A549 (cell line): ENCODE data around the gene CELF5. TPM values are rescaled to one million over a fixed set of nuclear protein-coding genes. Genes with fewer than 3 reads are reported as not detected.

ENCODE experiments used
- ATAC-seq, 2 experiments: fragments of 200-7000 bp in 1 of 2; fragments of >200 bp in 1 of 2; cut with Nextera tagmentation in 1 of 2; cut with Tn5 transposase in 1 of 2; 3 replicates each; pipeline versions ENCODE4 v1.8.0 to v1.9.1; 2018 to 2020; ENCODE audit warnings: mild to moderate bottlenecking in 1 of 2, moderate library complexity in 1 of 2
- CTCF ChIA-PET: fragments of 300-600 bp; sonication (Branson Sonifier 250); formaldehyde crosslinking; extraction: SDS; loops from one replicate; lab custom pipeline; 2021; ENCODE audit warnings: antibody characterized with exemption, inconsistent platforms; lab: Yijun Ruan, JAX
- POLR2A ChIA-PET: fragments of 350-600 bp; formaldehyde crosslinking; extraction: SDS; loops from one replicate; lab custom pipeline; 2021; ENCODE audit warnings: antibody characterized with exemption, inconsistent platforms; lab: Yijun Ruan, JAX
- DNase-seq, 2 experiments: peaks; one replicate each; pipeline versions ENCODE4 v3.0.0 to v3.0.0-alpha.2; 2011 to 2016; ENCODE audit warnings: low read depth in 1 of 2, low spot score in 1 of 2
- FAIRE-seq: peaks from 2 replicates; lab custom pipeline; 2011; peaks lifted over from hg19 to GRCh38; lab: Jason Lieb, UNC
- H3K27ac ChIP-seq, 2 experiments: fragments of >200 bp; sonication (Bioruptor Twin); formaldehyde crosslinking; 3 replicates each; pipeline ENCODE4 v1.5.1; 2016 to 2017
- H3K4me1 ChIP-seq: fragments of >200 bp; sonication (Bioruptor Twin); formaldehyde crosslinking; 3 replicates; pipeline ENCODE4 v1.6.1; 2016
- H3K4me2 ChIP-seq: fragments of >200 bp; sonication (Bioruptor Twin); formaldehyde crosslinking; 3 replicates; pipeline ENCODE4 v1.6.1; 2016
- H3K4me3 ChIP-seq: fragments of >200 bp; sonication (Bioruptor Twin); formaldehyde crosslinking; 3 replicates; pipeline ENCODE4 v1.5.1; 2016
- H3K9me3 ChIP-seq: fragments of >200 bp; sonication (Bioruptor Twin); formaldehyde crosslinking; 3 replicates; pipeline ENCODE4 v1.6.1; 2016
- ATOH8 ChIP-seq: fragments of 250-450 bp; sonication (Bioruptor Pico); IDR thresholded peaks from 2 replicates; pipeline ENCODE4 v1.5.0; 2020; ENCODE audit warnings: low read depth, mild to moderate bottlenecking, moderate library complexity
- BHLHE40 ChIP-seq: IDR thresholded peaks from 2 replicates; pipeline ENCODE4 v1.6.1; 2012; ENCODE audit warnings: low read depth, low read length, inconsistent platforms
- CBX2 ChIP-seq: fragments of 200-600 bp; sonication (generic); IDR thresholded peaks from 2 replicates; pipeline ENCODE4 v1.6.1; 2016; ENCODE audit warnings: low read depth, mild to moderate bottlenecking, borderline replicate concordance
- CBX8 ChIP-seq: fragments of 200-600 bp; sonication (generic); IDR thresholded peaks from 2 replicates; pipeline ENCODE4 v1.6.1; 2016
- CTCF ChIP-seq: fragments of >200 bp; sonication (Bioruptor Twin); formaldehyde crosslinking; IDR thresholded peaks from 3 replicates; pipeline ENCODE4 v1.5.1; 2016
- EP300 ChIP-seq, 2 experiments: fragments of >200 bp; sonication (Bioruptor Twin); formaldehyde crosslinking; IDR thresholded peaks; 2 replicates in 1 of 2; 3 replicates in 1 of 2; pipeline ENCODE4 v1.6.1; 2016 to 2017
- GATA3 ChIP-seq: IDR thresholded peaks from 2 replicates; pipeline ENCODE4 v1.6.1; 2012; ENCODE audit warnings: borderline replicate concordance
- JUNB ChIP-seq: fragments of >200 bp; sonication (Bioruptor Twin); formaldehyde crosslinking; IDR thresholded peaks from 2 replicates; pipeline ENCODE4 v1.6.1; 2016
- KDM1A ChIP-seq: fragments of 200-600 bp; sonication (generic); IDR thresholded peaks from 2 replicates; pipeline ENCODE4 v1.6.1; 2016; ENCODE audit warnings: low read depth, mild to moderate bottlenecking
- MAFK ChIP-seq: fragments of 450-650 bp; IDR thresholded peaks from 2 replicates; pipeline ENCODE4 v1.6.1; 2014; ENCODE audit not compliant: partially characterized antibody
- MAX ChIP-seq: IDR thresholded peaks from 2 replicates; pipeline ENCODE4 v1.6.1; 2012
- MYC ChIP-seq: IDR thresholded peaks from 2 replicates; pipeline ENCODE4 v1.6.1; 2012; ENCODE audit warnings: mild to moderate bottlenecking, inconsistent platforms, low read length, improper control_type of control experiment, borderline replicate concordance
- NFE2L2 ChIP-seq: fragments of 150-350 bp; conservative IDR thresholded peaks from 2 replicates; pipeline ENCODE4 v1.6.1; 2014; ENCODE audit warnings: low read length
- RAD21 ChIP-seq, 2 experiments: fragments of >200 bp in 1 of 2; sonication (Bioruptor Twin) in 1 of 2; formaldehyde crosslinking in 1 of 2; IDR thresholded peaks in 1 of 2; conservative IDR thresholded peaks in 1 of 2; 2 replicates in 1 of 2; 3 replicates in 1 of 2; pipeline ENCODE4 v1.6.1; 2012 to 2018; ENCODE audit warnings: inconsistent platforms in 1 of 2
- RFX5 ChIP-seq: fragments of 450-650 bp; IDR thresholded peaks from 2 replicates; pipeline ENCODE4 v1.7.1; 2014; ENCODE audit warnings: antibody characterized with exemption, mild to moderate bottlenecking, moderate library complexity
- RNF2 ChIP-seq: fragments of 200-600 bp; sonication (generic); IDR thresholded peaks from 2 replicates; pipeline ENCODE4 v1.6.1; 2016; ENCODE audit warnings: low read depth, mild to moderate bottlenecking, antibody characterized with exemption, moderate library complexity, borderline replicate concordance
- SMC3 ChIP-seq: fragments of >200 bp; sonication (Bioruptor Twin); formaldehyde crosslinking; IDR thresholded peaks from 3 replicates; pipeline ENCODE4 v1.6.1; 2018; ENCODE audit warnings: inconsistent platforms
- ZFP36 ChIP-seq: fragments of 450-650 bp; IDR thresholded peaks from 2 replicates; pipeline ENCODE4 v1.6.1; 2014; ENCODE audit warnings: borderline replicate concordance; ENCODE audit not compliant: partially characterized antibody
- ZNF302 ChIP-seq: fragments of 250-450 bp; sonication (Bioruptor Pico); IDR thresholded peaks from 2 replicates; pipeline ENCODE4 v1.9.0; 2021; ENCODE audit warnings: inconsistent platforms, mild to moderate bottlenecking, moderate library complexity
- WGBS: methylation state at CpG from one replicate; pipeline ENCODE4 v1.1.6; 2017; ENCODE audit errors: missing lambda C conversion rate; 5-methylcytosine and 5-hydroxymethylcytosine counted together
- polyA minus RNA-seq: library from RNA; depleted of rRNA, polyadenylated mRNA; stranded (reverse); fragments of >200 nt; gene quantifications from 2 replicates; pipeline ENCODE4 v1.2.3, GENCODE V29; 2011; rRNA and poly(A)+ RNA removed
- polyA plus RNA-seq, 4 experiments: library from polyadenylated mRNA; depleted of rRNA in 3 of 4; stranded (reverse); fragments of >200 nt; fragmentation: RNase III in 1 of 4; extraction: RNeasy Plus Mini Kit Qiagen cat#74134 plus additional on column Dnase treatment in 1 of 4; gene quantifications; 2 replicates in 3 of 4; 3 replicates in 1 of 4; pipeline ENCODE4 v1.2.3, GENCODE V29; 2011 to 2017

CELF5 gene
- polyA plus RNA-seq (2011; rRNA removed) (0.31 and 0.42 TPM in 2 replicates), polyA plus RNA-seq (2017; fragmentation: RNase III; extraction: RNeasy Plus Mini Kit Qiagen cat#74134 plus additional on column Dnase treatment) (0.61 to 0.87 TPM (median 0.75 TPM) in 3 replicates), polyA minus RNA-seq (0.08 TPM in 1 of 2 replicates, not detected in the other)
- polyA plus RNA-seq (2012; cell fraction: cytosol; rRNA removed): 0.25 and 0.27 TPM in 2 replicates
- polyA plus RNA-seq (2012; cell fraction: nucleus; rRNA removed): 0.92 and 0.99 TPM in 2 replicates

GRCh38 chr19:3224346-3225168, at the start of gene CELF5:
Gene CELF5 (plus strand): TSS chr19:3224661. CDS start chr19:3224740, 79 bp downstream.
- peak within 1 kb of the TSS in 1 of 2 experiments; percentile 84; a peak in 3 of 6 replicates for H3K27ac ChIP-seq
- WGBS: 9% methylated on average over 15 of the region's 94 CpGs
- H3K4me2 ChIP-seq: peak within 1 kb of the TSS; percentile 96
- ATAC-seq: peak; percentile 24 to 32; a peak in 3 of 6 replicates
- H3K9me3 ChIP-seq: no peaks in the 10 kb centered on the region
- peak within 1 kb of the TSS; percentile 56 for H3K4me3 ChIP-seq
- no peak for FAIRE-seq
- ChIA-PET POLR2A (no interaction called here), CTCF (interaction anchor here (0.6 to 3.3 kb wide), 12 partner anchors 9 to 274 kb away, joined by 3 to 12 read pairs (median 3); no protein-coding TSS in a partner anchor)
- peak in 1 of 2 experiments; percentile 35 for DNase-seq
- peaks cover 3% of the 10 kb centered on the region; the same call in 1 of the 3 replicates for H3K4me1 ChIP-seq
- TF ChIP-seq ZNF302 (no peak), CBX8 (no peak), RFX5 (no peak), ZFP36 (no peak), GATA3 (no peak), JUNB (no peak), ATOH8 (CRISPR knock-in tag) (no peak), MYC (no peak), RNF2 (no peak), CTCF (peak; percentile 76), NFE2L2 (no peak), MAX (no peak), SMC3 (peak; percentile 27; the same call in 2 of the 3 replicates), BHLHE40 (no peak), RAD21 (conservative IDR thresholded peaks at IDR 0.05 in 1 of 2, IDR thresholded peaks at IDR 0.05 in 1 of 2) (peak in 1 of 2 experiments; percentile 30; a peak in 1 of 5 replicates), CBX2 (no peak), EP300 (IDR thresholded peaks at IDR 0.05) (no peak)

GRCh38 chr19:3175781-3176714, 48.4 kb upstream of the CELF5 start:
- Histone ChIP-seq H3K4me3 (no peak overlapping the region), H3K4me1 (peaks cover 31% of the 10 kb centered on the region), H3K9me3 (no peaks in the 10 kb centered on the region), H3K27ac (peak overlapping the region; percentile 91 to 93), H3K4me2 (peak overlapping the region; percentile 80)
- peak; percentile 13 for FAIRE-seq
- TF ChIP-seq BHLHE40: 0 out of 2 replicates have a peak, but pooled peaks have one; percentile 36
- TF ChIP-seq MAFK: peak; percentile 75
- no peak for TF ChIP-seq KDM1A
- TF ChIP-seq MAX: 0 out of 2 replicates have a peak, but pooled peaks have one; percentile 35
- peak in 1 of 2 experiments; percentile 87 for DNase-seq
- peak; percentile 10 to 61; a peak in 3 of 6 replicates for ATAC-seq
- POLR2A ChIA-PET: no interaction called here
- 24% methylated on average over 15 of the region's 17 CpGs for WGBS
- CTCF ChIA-PET: interaction anchor here (0.9 to 1.2 kb wide), 3 partner anchors 13 to 72 kb away, joined by 3 to 4 read pairs (median 4); no protein-coding TSS in a partner anchor
